HG02973 (cell line): ENCODE data around the gene CCDC188.

Source experiments
- ATAC-seq: cut with Tn5 transposase; IDR thresholded peaks from one replicate; pipeline ENCODE4 v1.9.1; 2021; ENCODE audit warnings: moderate library complexity; ENCODE audit not compliant: unreplicated experiment

The CCDC188 gene

DNA sequence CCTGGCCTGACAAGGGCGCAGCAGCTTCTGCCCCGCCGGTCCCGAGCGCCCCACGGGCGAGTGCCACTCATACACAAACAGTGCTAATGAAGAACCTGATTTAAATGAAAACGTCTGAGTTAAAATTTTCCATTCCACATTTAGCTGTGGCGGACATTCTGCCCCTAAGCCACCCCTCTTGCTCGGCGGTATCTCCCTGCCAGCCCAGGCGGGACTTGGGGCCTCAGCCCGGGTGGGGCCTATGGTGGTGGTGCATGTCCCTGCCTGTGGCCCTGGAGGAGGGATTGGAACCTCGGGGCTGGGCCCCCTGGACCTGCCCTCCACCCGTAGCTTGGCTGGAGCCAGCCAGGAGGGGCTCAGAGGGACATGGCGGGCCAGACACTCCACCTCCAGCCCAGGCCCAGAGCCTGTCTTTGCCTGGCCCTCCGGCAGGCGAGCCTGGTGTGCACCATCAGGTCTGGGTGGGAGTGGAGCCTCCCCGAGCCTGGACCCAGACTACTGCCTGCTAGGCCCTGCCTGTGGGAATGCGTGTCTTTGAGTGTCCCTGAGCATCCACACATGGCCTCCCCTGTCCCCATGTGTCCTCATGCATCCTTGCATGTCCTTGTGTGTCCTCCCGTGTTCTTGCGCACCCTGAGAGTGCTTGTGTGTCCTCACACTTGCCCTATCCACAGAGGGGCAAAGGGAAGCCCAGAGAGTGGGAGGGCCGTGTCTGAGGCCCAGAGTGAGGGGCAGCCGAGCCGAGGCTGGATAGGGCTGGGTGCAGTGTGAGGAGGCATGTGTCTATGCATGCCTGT is 14.9 kb downstream of the CCDC188 start:
- no peak for ATAC-seq

DNA sequence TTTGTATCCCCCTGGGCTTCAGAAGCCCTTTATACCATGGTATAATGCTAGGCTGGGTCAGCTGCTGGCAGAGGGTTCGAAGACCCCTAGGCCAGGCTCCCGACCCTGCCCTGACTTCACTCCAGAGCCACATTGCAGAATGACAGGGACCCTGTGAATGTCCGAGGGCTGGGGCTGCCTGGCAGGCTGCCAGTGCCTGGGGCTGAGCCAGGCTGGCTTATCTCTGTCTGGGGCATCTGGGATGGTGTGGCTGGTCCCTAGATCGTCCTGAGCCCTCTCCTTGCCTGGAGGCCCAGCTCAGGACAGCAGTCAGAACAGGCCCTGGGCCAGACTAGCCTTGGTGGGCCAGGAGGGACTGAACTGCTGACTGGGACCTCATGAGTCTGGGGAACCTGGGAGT is 15.6 kb downstream of the CCDC188 start:
- no peak for ATAC-seq

DNA sequence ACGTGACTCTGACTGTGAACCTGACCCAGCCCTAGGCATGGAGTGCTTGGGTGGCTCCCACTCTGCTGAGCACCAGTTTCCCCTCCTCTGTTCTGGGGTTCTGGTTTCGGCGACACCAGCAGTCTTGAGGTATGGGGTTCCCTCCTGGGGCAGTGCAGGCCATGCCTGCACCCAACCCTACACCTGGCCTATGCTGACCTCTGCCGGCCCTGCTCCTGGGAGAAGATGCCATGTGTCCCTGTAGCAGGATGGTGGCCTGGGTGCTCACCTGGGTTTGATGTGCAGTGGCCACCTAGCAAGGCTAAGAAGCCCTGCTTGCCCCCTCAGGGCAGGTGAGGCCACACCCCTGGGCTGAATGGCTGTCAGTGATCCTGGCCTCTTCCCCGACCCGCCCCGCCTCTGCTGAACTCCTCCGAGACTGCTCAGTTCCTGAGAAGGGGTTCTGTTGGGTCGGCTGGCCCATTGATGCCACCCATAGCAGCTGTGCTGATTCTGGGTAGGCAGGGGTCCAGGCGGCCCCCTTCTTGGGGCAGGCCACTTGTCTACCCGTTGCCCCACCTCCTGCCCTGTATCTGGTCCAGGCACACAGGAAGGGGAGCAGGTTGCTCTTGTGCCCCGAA is 16.8 kb downstream of the CCDC188 start:
- no peak for ATAC-seq

DNA sequence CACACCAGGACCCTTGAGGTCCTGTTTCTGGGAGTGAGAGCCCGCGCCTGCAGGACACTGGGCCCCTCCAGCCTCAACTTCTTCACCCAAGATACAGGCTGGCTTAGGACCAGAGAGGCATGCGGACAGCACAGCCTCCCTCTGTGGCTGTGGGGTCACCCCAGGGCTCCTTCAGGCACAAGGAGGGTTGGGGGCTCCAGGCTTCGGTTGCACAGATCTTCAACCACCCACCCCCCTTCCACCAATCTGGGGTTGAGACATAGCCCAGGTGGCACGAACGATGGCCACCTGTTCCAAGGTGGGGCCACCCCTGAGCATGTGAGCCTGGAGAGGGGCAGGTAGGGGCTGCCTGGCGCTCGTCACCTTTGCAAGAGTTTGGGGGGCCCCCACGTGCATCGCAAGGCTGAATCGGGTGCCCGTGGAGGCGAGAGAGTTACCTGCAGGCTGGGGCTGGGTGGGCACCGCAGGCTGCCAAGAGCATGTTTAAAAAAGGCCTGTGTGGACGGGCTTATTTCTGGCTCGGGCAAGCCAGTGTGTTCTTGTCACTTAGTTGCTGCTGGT is 18.1 kb downstream of the CCDC188 start:
- ATAC-seq: no peak

DNA sequence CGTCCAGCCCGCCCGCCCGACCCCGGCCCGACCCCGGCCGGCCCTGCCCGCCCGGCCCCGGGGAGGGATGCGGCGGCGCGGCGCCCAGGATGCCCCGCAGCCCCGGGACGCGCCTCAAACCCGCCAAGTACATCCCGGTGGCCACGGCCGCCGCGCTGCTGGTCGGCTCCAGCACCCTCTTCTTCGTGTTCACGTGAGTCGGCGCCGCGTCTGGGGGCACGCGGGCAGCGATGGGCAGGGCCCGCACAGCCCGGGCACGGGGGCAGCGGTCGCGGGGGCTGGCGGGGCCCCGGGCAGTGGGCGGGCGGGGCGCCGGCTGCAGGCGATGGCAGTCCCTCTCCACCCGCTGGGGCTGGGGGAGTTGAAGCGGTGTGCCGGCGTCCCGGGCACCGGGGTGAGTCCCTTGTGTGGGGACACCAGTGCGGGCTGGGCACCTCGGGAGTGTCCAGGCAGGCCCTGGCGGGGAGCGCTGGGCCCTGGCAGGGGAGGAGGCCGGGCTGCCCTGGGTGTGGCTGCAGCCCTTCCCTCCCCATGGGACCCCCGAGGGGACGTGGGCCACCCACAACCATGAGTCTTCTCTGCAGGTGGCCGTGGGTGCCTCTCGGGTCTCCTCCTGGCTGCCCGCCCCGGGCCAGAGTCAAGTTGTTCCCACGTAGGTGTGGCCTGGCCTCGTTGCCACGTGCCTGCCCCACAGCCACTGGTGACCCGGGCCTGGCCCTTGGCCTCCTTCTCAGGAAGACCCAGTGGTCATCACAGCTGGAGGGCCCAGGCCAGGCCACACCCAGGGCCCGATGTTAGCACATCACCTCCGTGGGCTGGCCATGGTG is 18.8 kb downstream of the CCDC188 start:
- ATAC-seq: no peak

DNA sequence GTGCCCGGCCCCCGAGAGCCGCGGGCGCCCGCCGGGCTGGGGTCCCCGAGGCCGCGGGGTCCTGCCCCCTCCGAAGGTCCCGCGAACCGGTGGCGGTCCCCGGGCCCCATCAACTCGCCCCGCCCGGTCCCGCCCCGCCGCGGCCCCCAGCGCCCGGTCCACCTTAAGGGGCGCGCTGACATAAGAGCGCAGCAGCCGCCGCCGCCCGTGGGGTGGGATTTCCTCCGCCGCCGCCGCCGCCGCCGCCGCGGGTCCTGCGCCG is 19.3 kb downstream of the CCDC188 start, which contains the start of gene ZDHHC8:
Gene ZDHHC8, plus strand, starts transcription at position 208 of the 262 bp plus-strand sequence. CDS start 144 bp downstream, outside the sequence.
- ATAC-seq: no peak

DNA sequence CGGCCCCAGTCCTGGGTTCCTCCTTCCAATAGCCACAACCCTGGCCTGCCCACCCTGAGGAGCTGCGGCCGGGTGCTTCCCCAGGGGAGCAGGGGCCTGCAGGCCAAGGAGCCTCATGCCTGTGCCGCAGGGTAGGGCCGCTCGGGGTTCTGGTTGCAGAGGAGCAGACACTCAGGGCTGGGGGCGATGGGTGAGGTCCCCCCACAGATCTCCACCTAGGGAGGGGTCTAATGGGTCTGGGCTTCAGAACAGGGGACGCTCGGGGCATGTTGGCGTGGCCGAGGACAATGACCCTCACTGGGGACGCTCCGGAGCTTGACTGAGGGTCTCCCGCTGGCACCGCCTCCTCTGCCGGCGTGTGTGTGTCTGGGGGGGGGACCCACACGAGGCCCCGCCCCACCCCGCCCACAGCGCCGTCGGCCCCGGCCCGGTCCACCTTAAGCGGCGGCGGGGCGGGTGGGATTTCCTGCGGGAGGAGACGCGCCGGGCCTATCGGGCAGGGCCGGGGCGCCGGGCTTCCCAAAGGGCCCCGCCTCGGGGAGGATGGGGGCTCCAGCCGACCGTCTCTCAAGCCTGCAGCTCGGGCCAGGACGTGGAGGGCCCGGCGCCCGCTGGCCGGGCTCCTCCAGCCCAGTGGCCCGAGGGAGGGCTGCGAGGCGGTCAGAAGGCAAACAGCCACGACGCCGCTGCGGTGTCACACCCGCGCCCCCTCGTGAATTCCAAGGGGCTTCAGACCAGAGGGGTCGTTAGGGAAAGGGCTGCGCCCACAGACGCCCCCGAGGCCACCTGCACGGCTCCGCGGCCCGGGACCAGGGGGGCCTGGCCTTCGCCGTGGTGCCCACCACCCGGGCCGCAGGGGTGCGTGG is 19.9 kb downstream of the CCDC188 start:
- ATAC-seq: peak; percentile 37

DNA sequence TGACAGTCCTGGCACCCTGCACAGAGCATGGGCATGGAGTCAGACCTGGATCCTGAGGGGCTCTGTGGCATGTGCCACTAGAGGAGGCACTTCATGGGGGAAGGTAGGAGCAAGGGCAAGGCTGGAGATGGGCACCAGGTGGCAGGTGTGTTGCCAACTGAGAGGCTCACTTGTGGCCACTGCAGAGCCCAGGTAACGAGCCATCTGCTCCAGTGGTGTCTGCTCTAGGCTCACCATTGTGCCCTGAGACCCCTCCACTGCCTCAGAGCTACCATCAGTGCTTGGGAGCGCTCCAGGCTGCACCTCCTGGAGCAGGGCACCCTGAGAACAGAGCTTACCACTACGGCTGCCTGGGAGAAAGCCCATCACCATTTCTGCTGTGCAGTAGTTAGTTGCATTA is 20.5 kb downstream of the CCDC188 start:
- ATAC-seq: no peak

DNA sequence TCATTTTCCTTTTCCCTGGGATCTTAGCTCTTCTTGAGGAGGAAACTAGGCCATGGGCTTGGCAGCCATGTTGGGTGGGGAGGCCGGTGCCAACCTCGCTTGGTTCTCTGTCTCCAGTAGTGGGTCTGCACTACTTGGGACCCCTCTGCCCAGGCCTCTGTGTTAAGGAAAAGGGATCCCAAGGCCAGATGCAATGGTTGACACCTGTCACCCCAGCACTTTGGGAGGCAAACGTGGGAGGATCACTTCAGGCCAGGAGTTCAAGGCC is 21.2 kb downstream of the CCDC188 start:
- ATAC-seq: no peak

DNA sequence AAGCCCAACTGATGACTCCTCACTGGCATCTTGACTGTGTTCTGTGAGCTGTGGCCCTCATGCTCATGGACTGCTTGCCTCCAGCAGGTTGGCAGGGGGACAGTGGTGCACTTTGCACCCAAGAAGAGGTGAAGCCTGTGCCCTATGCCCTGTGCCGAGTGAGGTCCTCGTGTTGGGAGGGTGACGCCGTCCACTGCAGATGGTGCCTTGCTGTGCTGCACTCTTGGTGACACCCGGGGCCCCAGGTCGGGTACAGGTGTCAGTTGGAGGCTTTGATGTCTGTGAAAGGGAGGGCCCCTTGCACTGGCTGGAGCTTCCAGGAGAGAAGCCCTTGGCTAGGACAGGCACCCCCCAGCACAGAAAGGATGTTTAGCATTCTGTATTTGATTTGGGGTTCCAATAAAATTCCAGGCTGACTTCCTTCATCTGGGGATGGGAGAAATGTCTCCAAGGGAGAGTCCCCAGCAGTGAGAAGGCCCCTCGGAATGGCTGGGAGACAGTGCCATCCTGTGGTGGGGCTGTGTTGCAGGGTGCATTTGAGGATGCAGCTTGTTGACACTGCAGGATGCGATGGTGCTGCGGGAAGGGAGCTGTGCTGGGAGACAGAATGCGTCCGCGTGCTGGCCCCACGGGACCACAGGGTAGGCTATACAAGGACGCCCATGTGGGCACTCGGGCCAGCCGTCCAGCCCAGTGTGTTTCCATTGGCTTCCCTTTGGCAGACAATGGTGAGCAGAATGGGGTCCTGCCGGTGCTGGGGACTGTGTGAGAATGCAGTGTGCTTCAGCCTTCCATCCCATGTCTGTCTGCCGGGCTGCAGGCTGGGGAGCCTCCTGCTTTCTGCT is 21.7 kb downstream of the CCDC188 start:
- no peak for ATAC-seq

DNA sequence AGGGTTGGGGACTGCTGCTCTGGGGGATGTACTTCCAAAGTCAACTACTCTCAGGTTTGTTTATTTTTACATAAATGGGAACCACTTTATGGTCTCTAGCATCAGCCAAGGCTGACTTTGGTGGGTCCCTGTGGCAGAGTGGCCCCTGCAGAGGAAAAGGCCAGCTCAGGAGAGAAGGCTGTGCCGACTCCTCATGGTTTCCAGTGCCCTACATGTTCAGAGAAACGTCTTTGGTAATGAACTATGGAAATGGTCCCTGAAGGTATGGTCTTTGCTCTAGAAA is 22.3 kb downstream of the CCDC188 start:
- ATAC-seq: no peak

DNA sequence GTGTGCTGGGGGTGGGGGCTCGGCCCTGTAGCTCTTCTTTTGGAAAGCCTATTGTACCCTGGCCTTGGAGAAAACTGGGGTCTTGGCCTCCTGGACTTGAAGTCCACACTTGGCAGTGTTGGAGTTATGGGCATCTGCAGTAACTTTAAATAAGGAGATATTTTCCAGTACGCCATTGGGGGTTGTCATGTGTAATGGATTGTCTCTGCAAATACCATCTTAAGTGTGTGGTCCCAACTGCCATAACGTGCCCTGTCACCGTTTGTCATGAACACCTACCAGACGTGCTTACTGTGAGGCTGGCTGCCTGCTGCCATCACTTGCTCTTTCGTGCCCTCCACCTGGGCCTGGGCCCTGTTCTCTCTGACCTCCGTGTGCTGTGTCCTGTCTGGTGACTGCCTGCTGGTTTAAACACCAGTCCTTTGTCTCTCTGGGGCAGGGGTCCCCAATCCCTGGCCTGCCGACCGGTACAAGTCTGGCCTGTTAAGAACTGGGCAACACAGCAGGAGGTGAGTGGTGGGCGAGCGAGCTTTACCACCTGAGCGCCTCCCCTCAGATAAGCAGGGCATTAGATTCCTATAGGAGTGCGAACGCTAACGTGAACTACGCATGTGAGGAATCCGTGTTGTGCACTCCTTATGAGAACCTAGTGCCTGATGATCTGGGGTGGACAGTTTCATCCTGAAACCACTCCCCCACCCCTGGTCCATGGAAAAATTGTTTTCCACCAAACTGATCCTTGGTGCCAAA is 22.8 kb downstream of the CCDC188 start:
- no peak for ATAC-seq

DNA sequence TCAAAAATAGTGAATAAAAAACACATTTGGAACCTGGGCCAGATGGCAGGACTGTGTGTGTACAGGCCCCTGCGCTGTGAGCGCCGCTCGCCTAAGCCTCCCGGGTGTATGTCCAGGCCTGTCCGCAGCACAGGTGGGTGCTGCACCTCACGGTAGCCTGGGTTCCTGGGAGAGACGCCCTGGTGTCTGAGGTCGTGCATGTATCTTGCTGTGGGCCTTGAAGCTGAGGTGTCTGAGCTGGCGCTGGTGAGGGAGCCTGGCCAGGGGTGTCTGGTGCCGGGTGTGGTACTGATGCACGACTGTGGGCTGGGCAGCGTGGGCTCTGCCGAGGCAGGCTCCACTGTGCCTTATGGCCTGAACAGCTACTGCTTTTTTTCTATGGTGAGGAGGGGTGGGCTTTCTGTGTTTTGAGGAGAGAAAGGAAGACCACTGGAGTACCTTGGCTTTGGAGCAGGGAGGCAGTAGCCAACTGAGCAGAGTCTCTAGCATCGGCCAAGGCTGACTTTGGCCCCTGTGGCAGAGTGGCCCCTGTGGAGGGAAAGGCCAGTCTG is 23.5 kb downstream of the CCDC188 start:
- ATAC-seq: no peak

DNA sequence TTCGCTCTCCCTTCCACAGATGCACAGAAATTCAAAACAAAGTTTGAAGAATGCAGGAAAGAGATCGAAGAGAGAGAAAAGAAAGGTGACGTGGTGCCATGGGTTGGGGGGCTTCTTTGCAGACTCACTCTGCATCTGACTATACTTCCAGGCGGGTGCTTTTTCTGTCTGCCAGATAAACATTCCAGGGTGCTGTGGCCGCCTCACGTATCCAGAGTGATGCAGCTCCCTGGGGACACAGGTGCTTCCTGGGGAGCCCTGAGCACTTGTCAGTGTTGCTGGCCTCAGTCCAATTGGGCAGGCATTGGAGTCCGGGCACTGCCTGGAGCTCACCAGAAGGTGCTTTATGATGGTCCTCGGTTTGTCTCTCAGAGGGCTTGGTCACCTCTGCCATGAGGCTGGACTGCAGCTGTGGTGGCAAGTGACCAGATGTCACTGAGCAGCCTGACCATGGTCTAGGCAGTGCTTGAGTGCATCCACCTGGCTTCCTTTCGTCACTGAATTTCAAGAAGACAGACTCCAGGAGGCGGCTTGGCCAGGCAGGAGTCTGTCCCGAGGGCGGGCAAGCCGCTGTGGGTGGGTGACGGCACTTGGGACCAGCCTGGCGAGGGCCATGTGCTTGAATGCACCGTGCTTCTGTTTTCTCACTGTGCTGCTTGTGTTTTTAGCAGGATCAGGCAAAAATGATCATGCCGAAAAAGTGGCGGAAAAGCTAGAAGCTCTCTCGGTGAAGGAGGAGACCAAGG is 24.4 kb downstream of the CCDC188 start:
- ATAC-seq: no peak

DNA sequence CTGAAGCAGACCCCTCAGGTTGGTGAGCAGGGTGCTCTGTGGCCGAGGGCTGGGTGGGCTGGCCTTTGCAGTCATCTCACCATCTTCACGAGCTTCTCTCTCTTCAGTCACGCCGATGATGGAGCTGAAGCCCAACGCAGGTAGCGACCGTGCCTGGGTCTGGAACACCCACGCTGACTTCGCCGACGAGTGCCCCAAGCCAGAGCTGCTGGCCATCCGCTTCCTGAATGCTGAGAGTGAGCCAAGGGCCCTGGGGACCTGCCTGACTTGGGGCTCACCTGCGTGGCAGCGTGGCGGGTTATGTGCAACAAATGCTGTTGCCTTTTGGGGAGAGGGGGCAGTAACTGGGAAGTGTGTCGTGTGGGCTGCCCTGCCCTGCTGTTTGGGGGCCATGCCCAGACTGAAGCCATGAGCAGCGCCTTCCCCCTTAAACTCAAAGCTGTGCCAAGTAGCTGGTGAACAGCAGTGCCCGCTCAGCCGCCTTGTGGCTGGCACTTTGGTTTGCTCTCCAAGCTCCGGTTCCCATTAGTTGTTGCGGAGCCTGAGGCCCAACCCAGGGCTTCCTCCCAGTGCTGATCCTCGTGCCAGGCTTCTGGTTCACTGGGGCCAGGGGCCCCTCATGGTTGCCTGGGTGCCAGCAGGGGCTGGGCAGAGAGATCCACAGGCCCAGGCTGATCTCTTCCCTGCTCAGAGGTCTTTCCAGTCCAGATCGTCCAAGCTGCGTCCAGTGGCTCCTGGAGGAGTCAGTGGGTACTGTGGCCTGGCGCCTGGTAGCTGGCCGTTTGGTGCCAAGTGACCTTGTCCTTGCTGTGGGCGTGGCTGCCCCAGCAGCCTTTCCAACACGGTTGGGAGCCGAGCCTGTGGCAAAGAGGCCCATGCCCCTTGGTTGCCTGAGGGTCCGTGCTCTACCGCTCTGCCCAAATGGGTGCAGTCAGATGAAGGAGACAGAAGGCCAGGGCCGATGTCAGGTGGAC is 25.4 kb downstream of the CCDC188 start:
- ATAC-seq: no peak

DNA sequence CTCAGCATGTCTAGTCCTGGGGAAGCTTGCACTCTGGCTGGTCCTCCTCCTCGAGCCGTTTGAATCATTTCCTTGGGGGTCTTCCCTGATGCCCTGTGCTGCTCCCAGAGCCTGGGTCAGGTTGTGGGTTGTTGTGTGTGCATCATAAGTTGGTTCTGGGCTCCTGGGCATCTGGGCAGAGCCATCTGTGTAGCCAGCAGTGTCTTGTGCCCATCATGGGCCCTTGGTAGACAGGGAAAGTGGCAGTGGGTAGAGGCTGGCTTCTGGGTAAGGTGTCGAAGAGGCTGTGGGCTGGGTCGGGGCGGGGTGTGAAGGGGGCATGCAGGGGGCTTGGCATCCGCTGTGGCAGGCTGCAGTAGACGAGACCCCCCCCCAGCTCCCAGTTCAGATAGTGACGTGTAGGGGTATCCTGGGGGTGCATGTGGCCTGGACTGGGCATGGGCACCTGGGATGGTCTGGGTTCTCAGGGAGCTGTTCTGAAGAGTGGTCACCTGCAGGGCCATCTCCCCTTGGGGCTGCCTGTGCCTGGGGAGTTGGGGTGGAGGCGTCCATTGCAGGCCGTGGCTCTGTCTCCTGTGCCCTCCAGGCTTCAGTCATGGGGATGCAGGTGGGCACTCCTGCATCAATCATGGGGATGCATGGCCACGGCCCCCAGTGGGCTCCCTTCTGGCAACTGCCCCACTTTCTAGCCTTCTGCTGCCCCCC is 26.6 kb downstream of the CCDC188 start:
- ATAC-seq: no peak
